K562 (cell line): ENCODE data around the gene PCF11. TPM values are rescaled to one million over a fixed set of nuclear protein-coding genes. Genes with fewer than 3 reads are reported as not detected.
A peak's percentile ranks its signal among the peaks of the same experiment; 100 is the strongest.

Experiments used
- ATF1 ChIP-seq, 2 experiments: fragments of 450-650 bp in 1 of 2; IDR thresholded peaks; 2 replicates each; pipeline ENCODE4 v1.6.1; 2016; ENCODE audit warnings: missing compliant biosample characterization in 1 of 2, missing genetic modification characterization in 1 of 2
- CAMTA2 ChIP-seq: fragments of 250-450 bp; sonication (Bioruptor Pico); conservative IDR thresholded peaks from 2 replicates; pipeline ENCODE4 v1.5.1; 2022
- EZH2 ChIP-seq: IDR thresholded peaks from 2 replicates; pipeline ENCODE4 v1.6.1; 2012; ENCODE audit warnings: low read depth, mild to moderate bottlenecking, inconsistent platforms, low read length, borderline replicate concordance
- FOXJ3 ChIP-seq: sonication (generic); formaldehyde crosslinking; IDR thresholded peaks from 2 replicates; pipeline ENCODE4 v1.4.0; 2020; ENCODE audit warnings: mild to moderate bottlenecking, missing genetic modification reagents
- HDAC6 ChIP-seq: IDR thresholded peaks from 2 replicates; pipeline ENCODE4 v1.6.1; 2012; ENCODE audit warnings: low read depth, mild to moderate bottlenecking, control low read depth, inconsistent platforms, low read length, moderate library complexity
- KAT7 ChIP-seq: sonication (generic); formaldehyde crosslinking; IDR thresholded peaks from 2 replicates; pipeline ENCODE4 v1.8.0; 2022; ENCODE audit warnings: missing genetic modification reagents, mild to moderate bottlenecking, borderline replicate concordance
- MCM3 ChIP-seq: fragments of 450-650 bp; IDR thresholded peaks from 2 replicates; pipeline ENCODE4 v1.6.1; 2016
- RBBP5 ChIP-seq: fragments of 200-600 bp; sonication (generic); IDR thresholded peaks from 2 replicates; pipeline ENCODE4 v1.6.1; 2012; ENCODE audit warnings: borderline replicate concordance, mild to moderate bottlenecking, low read length, control low read depth, inconsistent platforms; ENCODE audit not compliant: insufficient read depth, poor library complexity, severe bottlenecking
- SIN3A ChIP-seq, 2 experiments: fragments of 150-350 bp in 1 of 2; IDR thresholded peaks; 2 replicates each; pipeline ENCODE4 v1.6.1; 2011 to 2016; ENCODE audit warnings: borderline replicate concordance in 2 of 2, low read depth in 2 of 2, low read length in 2 of 2, mild to moderate bottlenecking in 2 of 2, moderate library complexity in 2 of 2; ENCODE audit not compliant: control insufficient read depth in 1 of 2
- SMAD2 ChIP-seq: fragments of 150-350 bp; IDR thresholded peaks from 2 replicates; pipeline ENCODE4 v1.6.1; 2014; ENCODE audit warnings: low read depth, mild to moderate bottlenecking, low read length
- TCF7L2 ChIP-seq: fragments of 150-350 bp; IDR thresholded peaks from 2 replicates; pipeline ENCODE4 v1.6.1; 2016; ENCODE audit warnings: low read depth, mild to moderate bottlenecking, low read length, moderate library complexity
- TEAD1 ChIP-seq, 2 experiments: fragments of 450-650 bp in 1 of 2; sonication (generic) in 1 of 2; formaldehyde crosslinking; IDR thresholded peaks; 2 replicates each; pipeline versions ENCODE4 v1.4.0 to v1.8.0; 2020 to 2022; ENCODE audit warnings: mild to moderate bottlenecking in 2 of 2, missing genetic modification reagents in 1 of 2
- YBX1 ChIP-seq: fragments of 450-650 bp; IDR thresholded peaks from 2 replicates; pipeline ENCODE4 v1.7.1; 2016; ENCODE audit warnings: mild to moderate bottlenecking
- ZC3H4 ChIP-seq: sonication (generic); formaldehyde crosslinking; IDR thresholded peaks from 2 replicates; pipeline ENCODE4 v1.9.0; 2021; ENCODE audit warnings: missing genetic modification reagents, borderline replicate concordance
- ZNF133 ChIP-seq: fragments of 250-450 bp; sonication (Bioruptor Pico); IDR thresholded peaks from 2 replicates; pipeline ENCODE4 v1.4.0; 2020; ENCODE audit warnings: mild to moderate bottlenecking
- ZNF143 ChIP-seq: sonication (generic); formaldehyde crosslinking; IDR thresholded peaks from 2 replicates; pipeline ENCODE4 v1.9.0; 2022; ENCODE audit warnings: mild to moderate bottlenecking, missing genetic modification reagents
- ZNF644 ChIP-seq: fragments of 200-800 bp; sonication (Bioruptor generic); IDR thresholded peaks from 2 replicates; pipeline ENCODE4 v1.6.1; 2016; ENCODE audit warnings: low read depth, missing genetic modification characterization, missing compliant biosample characterization
- polyA plus RNA-seq, 8 experiments: library from polyadenylated mRNA; depleted of rRNA in 4 of 8; stranded (reverse) in 5 of 8; unstranded in 3 of 8; fragments of >200 nt; fragmentation: Nextera tagmentation in 2 of 8; fragmentation: Illumina TruSeq in 1 of 8; extraction: Ambion mirVana in 2 of 8; extraction: Trizol in 1 of 8; gene quantifications; 2 replicates each; pipeline versions ENCODE4 v1.2.1 to v1.2.3, GENCODE V29; 2011 to 2014; ENCODE audit warnings: inconsistent platforms in 1 of 8, missing spikeins in 1 of 8
- total RNA-seq, 7 experiments: library from RNA; depleted of rRNA in 6 of 7; stranded (reverse); fragments of >200 nt in 6 of 7; fragmentation: Illumina TruSeq in 2 of 7; extraction: Trizol in 2 of 7; gene quantifications; 2 replicates each; pipeline versions ENCODE4 v1.2.1 to v1.2.3, GENCODE V29; 2011 to 2021; ENCODE audit warnings: low replicate concordance in 1 of 7
- TF ChIP-seq, protein P1 (sequence below): fragments of 450-650 bp; formaldehyde crosslinking; IDR thresholded peaks from 2 replicates; pipeline ENCODE4 v1.4.0; 2022; ENCODE audit warnings: mild to moderate bottlenecking, moderate library complexity
- TF ChIP-seq, protein P2 (sequence below): fragments of 450-650 bp; formaldehyde crosslinking; IDR thresholded peaks from 2 replicates; pipeline ENCODE4 v1.4.0; 2020; ENCODE audit warnings: mild to moderate bottlenecking, moderate library complexity
- TF ChIP-seq, protein P3 (sequence below): sonication (generic); formaldehyde crosslinking; IDR thresholded peaks from 2 replicates; pipeline ENCODE4 v1.8.1; 2023; ENCODE audit warnings: mild to moderate bottlenecking, missing genetic modification reagents
- TF ChIP-seq, protein P4 (sequence below): sonication (generic); formaldehyde crosslinking; IDR thresholded peaks from 2 replicates; pipeline ENCODE4 v1.8.1; 2023; ENCODE audit warnings: mild to moderate bottlenecking, missing genetic modification reagents

Gene PCF11
- total and polyA plus RNA-seq, 9 of the 15 experiments (the other 6 are each of a cell fraction or from before 2014, with no cell fraction given) = 9.3 to 91.6 (median 54.4) TPM

DNA sequence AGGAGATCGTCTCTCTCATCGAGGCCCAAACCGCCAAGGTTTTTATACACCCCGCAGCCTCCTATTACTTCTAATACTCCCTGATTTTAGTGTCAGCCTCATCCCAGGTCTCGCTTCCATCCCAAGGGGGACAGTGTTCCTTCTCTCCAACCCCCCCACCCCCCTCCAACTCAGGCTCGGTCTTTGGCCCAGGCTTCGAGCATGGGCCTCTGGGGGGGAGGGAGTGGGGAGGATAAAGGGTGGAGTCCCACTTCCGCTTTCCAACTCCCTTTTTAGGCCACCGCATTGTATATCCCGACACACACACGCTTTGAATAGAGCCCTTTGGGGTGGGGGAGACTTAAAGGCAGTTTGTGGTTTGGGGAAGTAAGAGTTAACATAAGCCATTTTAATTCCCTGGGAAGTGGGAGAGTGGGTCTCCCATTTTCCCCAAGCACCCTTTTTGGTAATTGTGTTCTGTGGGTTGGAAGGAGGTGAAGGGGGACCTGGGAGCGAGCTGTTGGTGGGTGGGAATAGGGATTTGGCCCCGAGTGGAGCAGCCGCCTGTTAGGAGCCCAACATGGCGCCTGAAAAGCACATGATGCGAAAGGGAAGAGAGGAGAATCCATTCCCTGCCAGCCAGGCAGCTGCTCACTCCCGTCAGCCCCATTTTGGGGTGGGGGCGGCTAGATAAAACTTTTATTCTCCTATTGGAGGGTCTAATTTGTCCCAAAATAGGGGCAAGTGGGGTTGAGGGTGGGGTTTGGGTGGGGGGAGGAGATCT, 844 bp downstream of the PCF11 start (continued):
- TF ChIP-seq, protein P1, sequence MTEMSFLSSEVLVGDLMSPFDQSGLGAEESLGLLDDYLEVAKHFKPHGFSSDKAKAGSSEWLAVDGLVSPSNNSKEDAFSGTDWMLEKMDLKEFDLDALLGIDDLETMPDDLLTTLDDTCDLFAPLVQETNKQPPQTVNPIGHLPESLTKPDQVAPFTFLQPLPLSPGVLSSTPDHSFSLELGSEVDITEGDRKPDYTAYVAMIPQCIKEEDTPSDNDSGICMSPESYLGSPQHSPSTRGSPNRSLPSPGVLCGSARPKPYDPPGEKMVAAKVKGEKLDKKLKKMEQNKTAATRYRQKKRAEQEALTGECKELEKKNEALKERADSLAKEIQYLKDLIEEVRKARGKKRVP (CRISPR knock-in tag) = no peak
- TF ChIP-seq FOXJ3 (CRISPR knock-in tag) (no peak), ZC3H4 (CRISPR knock-in tag) (0 out of 2 replicates have a peak, but pooled peaks have one; percentile 91), SIN3A (IDR thresholded peaks at IDR 0.05; ENCODE audit: borderline replicate concordance in 2 of 2, control insufficient read depth in 1 of 2, low read depth in 2 of 2, low read length in 2 of 2) (peak in 1 of 2 experiments; percentile 70; a peak in 2 of 4 replicates), TEAD1 (CRISPR knock-in tag; IDR thresholded peaks at IDR 0.05) (no peak), KAT7 (CRISPR knock-in tag) (peak; percentile 41; the same call in 1 of the 2 replicates), TCF7L2 (no peak), YBX1 (no peak), RBBP5 (peak; percentile 22), EZH2 (no peak), ZNF143 (CRISPR knock-in tag) (no peak), ZNF133 (CRISPR knock-in tag) (no peak), ZNF644 (tag) (peak; percentile 38; the same call in 1 of the 2 replicates), CAMTA2 (CRISPR knock-in tag) (no peak), HDAC6 (no peak), SMAD2 (no peak), ATF1 (CRISPR knock-in tag; IDR thresholded peaks at IDR 0.05) (no peak), ATF1 (tag; IDR thresholded peaks at IDR 0.05) (no peak), MCM3 (no peak)
- TF ChIP-seq, protein P2, sequence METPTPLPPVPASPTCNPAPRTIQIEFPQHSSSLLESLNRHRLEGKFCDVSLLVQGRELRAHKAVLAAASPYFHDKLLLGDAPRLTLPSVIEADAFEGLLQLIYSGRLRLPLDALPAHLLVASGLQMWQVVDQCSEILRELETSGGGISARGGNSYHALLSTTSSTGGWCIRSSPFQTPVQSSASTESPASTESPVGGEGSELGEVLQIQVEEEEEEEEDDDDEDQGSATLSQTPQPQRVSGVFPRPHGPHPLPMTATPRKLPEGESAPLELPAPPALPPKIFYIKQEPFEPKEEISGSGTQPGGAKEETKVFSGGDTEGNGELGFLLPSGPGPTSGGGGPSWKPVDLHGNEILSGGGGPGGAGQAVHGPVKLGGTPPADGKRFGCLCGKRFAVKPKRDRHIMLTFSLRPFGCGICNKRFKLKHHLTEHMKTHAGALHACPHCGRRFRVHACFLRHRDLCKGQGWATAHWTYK = 0 out of 2 replicates have a peak, but pooled peaks have one; percentile 38
- TF ChIP-seq, protein P3, sequence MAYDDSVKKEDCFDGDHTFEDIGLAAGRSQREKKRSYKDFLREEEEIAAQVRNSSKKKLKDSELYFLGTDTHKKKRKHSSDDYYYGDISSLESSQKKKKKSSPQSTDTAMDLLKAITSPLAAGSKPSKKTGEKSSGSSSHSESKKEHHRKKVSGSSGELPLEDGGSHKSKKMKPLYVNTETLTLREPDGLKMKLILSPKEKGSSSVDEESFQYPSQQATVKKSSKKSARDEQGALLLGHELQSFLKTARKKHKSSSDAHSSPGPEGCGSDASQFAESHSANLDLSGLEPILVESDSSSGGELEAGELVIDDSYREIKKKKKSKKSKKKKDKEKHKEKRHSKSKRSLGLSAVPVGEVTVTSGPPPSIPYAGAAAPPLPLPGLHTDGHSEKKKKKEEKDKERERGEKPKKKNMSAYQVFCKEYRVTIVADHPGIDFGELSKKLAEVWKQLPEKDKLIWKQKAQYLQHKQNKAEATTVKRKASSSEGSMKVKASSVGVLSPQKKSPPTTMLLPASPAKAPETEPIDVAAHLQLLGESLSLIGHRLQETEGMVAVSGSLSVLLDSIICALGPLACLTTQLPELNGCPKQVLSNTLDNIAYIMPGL (CRISPR knock-in tag) = 0 out of 2 replicates have a peak, but pooled peaks have one; percentile 26
- TF ChIP-seq, protein P4, sequence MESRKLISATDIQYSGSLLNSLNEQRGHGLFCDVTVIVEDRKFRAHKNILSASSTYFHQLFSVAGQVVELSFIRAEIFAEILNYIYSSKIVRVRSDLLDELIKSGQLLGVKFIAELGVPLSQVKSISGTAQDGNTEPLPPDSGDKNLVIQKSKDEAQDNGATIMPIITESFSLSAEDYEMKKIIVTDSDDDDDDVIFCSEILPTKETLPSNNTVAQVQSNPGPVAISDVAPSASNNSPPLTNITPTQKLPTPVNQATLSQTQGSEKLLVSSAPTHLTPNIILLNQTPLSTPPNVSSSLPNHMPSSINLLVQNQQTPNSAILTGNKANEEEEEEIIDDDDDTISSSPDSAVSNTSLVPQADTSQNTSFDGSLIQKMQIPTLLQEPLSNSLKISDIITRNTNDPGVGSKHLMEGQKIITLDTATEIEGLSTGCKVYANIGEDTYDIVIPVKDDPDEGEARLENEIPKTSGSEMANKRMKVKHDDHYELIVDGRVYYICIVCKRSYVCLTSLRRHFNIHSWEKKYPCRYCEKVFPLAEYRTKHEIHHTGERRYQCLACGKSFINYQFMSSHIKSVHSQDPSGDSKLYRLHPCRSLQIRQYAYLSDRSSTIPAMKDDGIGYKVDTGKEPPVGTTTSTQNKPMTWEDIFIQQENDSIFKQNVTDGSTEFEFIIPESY (CRISPR knock-in tag) = peak; percentile 39; the same call in 1 of the 2 replicates
